ENCODE data around the gene ABRACL. TPM values are rescaled to one million over a fixed set of nuclear protein-coding genes. Genes with fewer than 3 reads are reported as not detected.

ABRACL gene
- total RNA-seq, 1 experiment from 2014 or later: 123 TPM

DNA sequence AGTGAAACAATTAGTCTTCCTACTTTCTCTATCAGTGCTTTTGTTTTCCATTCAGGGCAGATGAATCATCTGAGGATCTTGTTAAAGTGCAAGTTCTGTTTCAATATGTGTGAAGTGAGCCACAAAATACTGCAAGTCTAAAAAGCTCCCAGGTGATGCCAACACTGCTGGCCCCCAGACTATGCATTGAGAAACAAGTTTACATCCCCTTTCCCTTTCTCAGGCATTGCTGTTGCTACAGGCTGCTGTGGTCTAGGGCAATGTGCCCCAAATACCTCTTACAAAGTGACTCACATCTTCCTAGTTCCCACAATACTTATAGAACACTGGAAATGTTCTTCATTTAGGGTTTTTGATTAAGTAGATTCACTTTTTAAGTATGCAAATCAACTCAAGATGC lies 31.8 kb downstream of the ABRACL start:
- H4K8ac ChIP-seq (replicated peaks; ENCODE audit: insufficient read length, low read depth, low read length): no peak overlapping the region
- no peak overlapping the region for H2AFZ ChIP-seq (ENCODE audit: low read length)
- Mint-ChIP-seq H3K4me1 (peaks cover 3% of the 10 kb centered on the region in 2 experiments; a peak in 2 of 4 replicates), H3K27me3 (ENCODE audit: low read depth) (no peaks in the 10 kb centered on the region; the same call in 1 of the 2 replicates), H3K9me3 (no peaks in the 10 kb centered on the region), H3K4me3 (no peak overlapping the region), H3K36me3 (ENCODE audit: insufficient read depth in 1 of 3, low read depth in 3 of 3) (no peaks in the 10 kb centered on the region; a peak in 1 of 7 replicates), H3K27ac (no peak overlapping the region)
- H3K27ac ChIP-seq (ENCODE audit: insufficient read length, low read depth, low read length): no peak overlapping the region
- no peaks in the 10 kb centered on the region for H3K9me3 ChIP-seq (ENCODE audit: control insufficient read depth, low read depth, low read length)
- no peak overlapping the region for H3K14ac ChIP-seq (ENCODE audit: insufficient read depth, low read length)
- no peak overlapping the region for H3K18ac ChIP-seq (ENCODE audit: insufficient read length, low read depth, low read length)
- H2BK15ac ChIP-seq (ENCODE audit: low read depth, low read length): no peak overlapping the region
- no peak overlapping the region for H4K5ac ChIP-seq (ENCODE audit: insufficient read length, low read depth, low read length)
- no peaks in the 10 kb centered on the region for H3K27me3 ChIP-seq (ENCODE audit: insufficient read depth, low read length)
- H3K4me2 ChIP-seq (ENCODE audit: insufficient read depth, insufficient read length, low read length): no peak overlapping the region
- no peaks in the 10 kb centered on the region for H3K23me2 ChIP-seq (ENCODE audit: insufficient read length, low read depth, low read length, poor library complexity, severe bottlenecking)
- no peak overlapping the region for H2BK120ac ChIP-seq (ENCODE audit: low read depth, low read length, poor library complexity, severe bottlenecking)
- DNase-seq: no peak
- H3K79me1 ChIP-seq (ENCODE audit: insufficient read depth, low read depth, low read length, poor library complexity, severe bottlenecking): no peaks in the 10 kb centered on the region
- H3K4ac ChIP-seq (ENCODE audit: low read depth, low read length): no peak overlapping the region
- H2AK5ac ChIP-seq (ENCODE audit: insufficient read length, low read length): no peak overlapping the region
- no peak overlapping the region for H2BK5ac ChIP-seq (ENCODE audit: insufficient read length, low read length)
- H4K20me1 ChIP-seq (ENCODE audit: control insufficient read depth, insufficient read depth, insufficient read length): no peaks in the 10 kb centered on the region
- no peak overlapping the region for H3T11ph ChIP-seq (ENCODE audit: low read length)
- H3K23ac ChIP-seq (ENCODE audit: insufficient read length, low read depth, low read length): no peak overlapping the region
- H4K91ac ChIP-seq (ENCODE audit: insufficient read length, low read depth, low read length): no peak overlapping the region
- no peaks in the 10 kb centered on the region for H3K4me1 ChIP-seq (ENCODE audit: insufficient read depth, low read length)
- no peak overlapping the region for H2BK12ac ChIP-seq (ENCODE audit: insufficient read length, low read depth, low read length)
- H3K79me2 ChIP-seq (ENCODE audit: insufficient read depth, low read length): no peaks in the 10 kb centered on the region
- H3K56ac ChIP-seq (ENCODE audit: insufficient read length, low read depth, low read length): no peak overlapping the region
- H2BK20ac ChIP-seq (ENCODE audit: low read depth, low read length, poor library complexity, severe bottlenecking): no peak overlapping the region
- H3K9ac ChIP-seq (ENCODE audit: extremely low read depth, insufficient read length, low read length): no peak overlapping the region
- TF ChIP-seq, protein P1, sequence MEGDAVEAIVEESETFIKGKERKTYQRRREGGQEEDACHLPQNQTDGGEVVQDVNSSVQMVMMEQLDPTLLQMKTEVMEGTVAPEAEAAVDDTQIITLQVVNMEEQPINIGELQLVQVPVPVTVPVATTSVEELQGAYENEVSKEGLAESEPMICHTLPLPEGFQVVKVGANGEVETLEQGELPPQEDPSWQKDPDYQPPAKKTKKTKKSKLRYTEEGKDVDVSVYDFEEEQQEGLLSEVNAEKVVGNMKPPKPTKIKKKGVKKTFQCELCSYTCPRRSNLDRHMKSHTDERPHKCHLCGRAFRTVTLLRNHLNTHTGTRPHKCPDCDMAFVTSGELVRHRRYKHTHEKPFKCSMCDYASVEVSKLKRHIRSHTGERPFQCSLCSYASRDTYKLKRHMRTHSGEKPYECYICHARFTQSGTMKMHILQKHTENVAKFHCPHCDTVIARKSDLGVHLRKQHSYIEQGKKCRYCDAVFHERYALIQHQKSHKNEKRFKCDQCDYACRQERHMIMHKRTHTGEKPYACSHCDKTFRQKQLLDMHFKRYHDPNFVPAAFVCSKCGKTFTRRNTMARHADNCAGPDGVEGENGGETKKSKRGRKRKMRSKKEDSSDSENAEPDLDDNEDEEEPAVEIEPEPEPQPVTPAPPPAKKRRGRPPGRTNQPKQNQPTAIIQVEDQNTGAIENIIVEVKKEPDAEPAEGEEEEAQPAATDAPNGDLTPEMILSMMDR (conservative IDR thresholded peaks at IDR 0.05): no peak
